GM21717 (cell line): Measurements from ENCODE around the gene PTS.

Source experiments
- ATAC-seq: cut with Tn5 transposase; IDR thresholded peaks from one replicate; pipeline ENCODE4 v1.9.1; 2021; ENCODE audit warnings: mild to moderate bottlenecking, moderate library complexity; ENCODE audit not compliant: unreplicated experiment

Gene PTS

GRCh38 chr11:112219476-112220232 lies 6.6 kb upstream of the PTS start:
- ATAC-seq: peak; percentile 85

- ATAC-seq: no peak
Measured at GRCh38 chr11:112221274-112221835, 4.9 kb upstream of the PTS start.

- ATAC-seq: no peak
Measured at GRCh38 chr11:112222303-112222702, 3.9 kb upstream of the PTS start.

- ATAC-seq: no peak
Measured at GRCh38 chr11:112223121-112223520, 3.1 kb upstream of the PTS start.

GRCh38 chr11:112223754-112224532 lies 2.3 kb upstream of the PTS start:
- no peak for ATAC-seq

GRCh38 chr11:112225753-112226061 lies 521 bp upstream of the PTS start:
- ATAC-seq: no peak

- ATAC-seq: peak; percentile 48
Measured at GRCh38 chr11:112226831-112227401, 688 bp downstream of the PTS start.

- no peak for ATAC-seq
Measured at GRCh38 chr11:112227471-112227870, 1.2 kb downstream of the PTS start.

GRCh38 chr11:112228706-112229105 lies 2.5 kb downstream of the PTS start:
- ATAC-seq: no peak

- ATAC-seq: no peak
Measured at GRCh38 chr11:112229159-112229558, 2.9 kb downstream of the PTS start.

- no peak for ATAC-seq
Measured at GRCh38 chr11:112229746-112230433, 3.7 kb downstream of the PTS start.

GRCh38 chr11:112231952-112232351 lies 5.7 kb downstream of the PTS start:
- ATAC-seq: no peak

GRCh38 chr11:112235750-112236390 lies 9.6 kb downstream of the PTS start:
- peak; percentile 75 for ATAC-seq

- no peak for ATAC-seq
Measured at GRCh38 chr11:112237451-112237850, 11.2 kb downstream of the PTS start.

GRCh38 chr11:112238041-112238440 lies 11.8 kb downstream of the PTS start:
- no peak for ATAC-seq

GRCh38 chr11:112241486-112241885 lies 15.3 kb downstream of the PTS start:
- ATAC-seq: no peak

- no peak for ATAC-seq
Measured at GRCh38 chr11:112247201-112247600, 21.0 kb downstream of the PTS start.

GRCh38 chr11:112248201-112248600 lies 22.0 kb downstream of the PTS start:
- no peak for ATAC-seq

- no peak for ATAC-seq
Measured at GRCh38 chr11:112249871-112250610, 23.8 kb downstream of the PTS start.
